T-helper 1 cell (primary cell): ENCODE data around the gene TEP1.
"Not testable (repeated sequence)": the region's sequence is repeated elsewhere in the genome, so short reads cannot be mapped to it uniquely, and the experiment has no call there.

Experiments used
- DNase-seq, 5 donors: peaks; one replicate each; pipeline ENCODE4 v3.0.0-alpha.2; 2012 to 2020

The TEP1 gene

DNA sequence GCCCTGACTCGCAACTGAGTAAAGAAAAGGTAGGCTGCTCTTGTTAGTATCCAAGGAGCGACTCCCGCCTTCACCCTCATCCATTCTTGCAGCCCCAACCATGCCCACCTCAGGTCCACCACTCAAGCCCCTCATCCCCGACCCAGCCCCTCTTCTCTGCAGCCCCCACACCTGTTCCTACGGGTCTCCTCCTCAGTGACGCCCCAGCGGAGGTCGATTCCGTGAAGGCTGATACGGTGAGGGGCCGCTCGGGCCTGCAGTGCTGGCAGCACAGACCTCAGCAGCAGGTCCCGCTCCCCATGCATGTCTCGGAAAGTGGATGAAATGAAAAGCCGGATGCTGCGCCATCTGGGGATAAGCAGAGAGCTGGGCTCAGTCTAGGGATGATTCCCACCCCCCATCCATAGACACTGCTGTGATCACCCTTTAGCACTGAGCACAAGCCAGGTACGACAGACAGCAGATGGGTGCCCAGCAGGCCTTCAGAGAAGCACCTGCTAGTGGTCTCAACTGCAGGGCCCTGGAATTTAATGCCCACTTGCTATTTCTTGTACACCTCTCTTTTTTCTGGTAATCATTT lies 26.9 kb downstream of the TEP1 start:
- no peak for DNase-seq

DNA sequence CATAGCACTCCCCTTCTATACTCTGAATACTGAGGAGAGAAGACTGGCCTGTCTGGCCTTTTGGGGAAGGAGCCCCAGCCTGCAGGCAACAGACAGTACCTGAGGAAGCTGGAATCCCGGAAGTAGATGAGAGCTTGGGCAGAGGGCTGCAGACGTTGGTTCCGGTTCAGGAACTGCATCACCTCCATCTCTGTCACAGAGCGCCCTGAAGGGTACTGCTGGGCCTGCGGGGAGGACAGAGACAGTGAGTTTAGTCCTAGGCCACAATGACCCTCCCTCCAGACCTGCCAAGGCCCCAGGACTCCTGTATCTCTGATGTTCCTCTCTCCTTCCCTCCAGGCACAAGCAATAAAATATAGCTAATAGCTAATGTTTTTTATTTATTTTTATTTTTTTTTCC lies 28.4 kb downstream of the TEP1 start:
- no peak for DNase-seq

DNA sequence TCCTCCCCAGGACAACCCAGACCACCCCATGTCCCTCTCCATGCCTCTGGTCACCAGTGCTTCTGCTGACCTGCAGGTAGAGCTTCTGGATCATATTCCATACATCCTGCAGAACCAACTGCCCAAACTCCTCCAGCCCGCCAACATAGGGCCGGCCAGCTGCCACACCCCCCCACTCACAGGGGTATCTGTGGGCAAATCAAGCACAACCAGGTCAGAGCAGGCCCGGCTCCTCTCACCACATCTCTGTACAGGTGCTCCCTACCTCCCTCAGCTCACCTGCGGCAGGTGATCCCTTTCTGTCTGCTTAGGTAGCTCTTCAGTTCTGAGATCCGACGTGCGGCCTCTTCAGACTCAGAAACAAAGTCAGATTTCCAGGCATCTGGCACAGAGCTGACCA lies 29.0 kb downstream of the TEP1 start:
- DNase-seq = no peak

DNA sequence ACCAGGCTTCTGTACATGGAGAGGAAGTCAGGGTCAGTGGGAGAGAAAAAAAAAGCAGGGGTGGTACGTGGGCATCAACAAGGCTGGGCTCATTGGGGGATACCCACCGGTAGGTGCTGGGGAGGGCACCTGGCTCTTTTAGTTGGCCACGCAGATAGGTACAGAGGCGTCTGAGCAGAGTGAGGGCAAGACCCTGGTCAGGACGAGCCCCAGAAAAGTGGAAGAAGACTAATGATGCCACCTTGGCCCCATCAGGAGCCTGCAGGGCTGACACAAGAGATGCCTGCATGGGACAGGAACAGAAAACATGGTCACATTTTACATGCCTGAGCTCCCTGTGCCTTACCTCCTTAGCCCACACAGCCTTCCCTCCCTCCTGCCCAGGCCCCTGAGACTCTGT lies 29.7 kb downstream of the TEP1 start:
- no peak for DNase-seq

DNA sequence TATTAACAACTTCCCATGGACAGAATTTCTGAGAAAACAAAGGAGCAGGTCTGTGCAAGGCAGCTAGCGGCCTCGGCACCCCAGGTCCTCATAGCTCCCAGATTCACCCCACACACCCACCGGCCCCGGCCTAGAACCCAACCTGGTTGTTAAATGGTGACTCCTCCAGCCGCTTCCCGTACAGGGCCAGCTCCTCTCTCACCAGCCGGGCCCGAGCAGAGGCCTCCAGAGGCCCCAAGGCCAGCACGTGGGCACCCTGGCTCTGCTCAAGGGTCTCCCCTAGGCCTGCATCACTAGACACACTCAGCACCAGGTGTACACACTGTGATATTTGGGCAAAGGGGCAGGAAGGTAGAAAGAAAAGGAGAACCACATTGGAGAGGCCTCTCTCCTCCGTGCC lies 30.3 kb downstream of the TEP1 start:
- DNase-seq = no peak

DNA sequence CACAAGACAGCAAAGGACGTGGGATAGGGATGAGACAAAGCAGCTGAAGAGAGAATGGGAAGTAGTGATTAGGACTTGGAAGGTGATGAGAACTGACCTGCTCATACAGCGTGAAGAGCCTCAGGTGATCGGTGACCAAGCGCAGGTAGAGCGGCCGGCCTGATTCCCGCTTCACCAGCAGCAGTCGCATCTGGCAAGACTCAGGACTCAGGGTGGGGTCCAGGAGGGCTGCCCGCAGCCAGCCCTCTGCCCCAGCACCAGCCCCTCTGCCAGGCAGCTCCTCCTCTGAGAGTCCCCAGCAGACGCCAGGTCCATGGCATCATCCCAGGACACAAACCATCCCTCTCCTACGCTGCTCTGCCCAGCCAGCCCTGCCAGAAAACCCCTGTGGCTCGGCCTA lies 30.8 kb downstream of the TEP1 start:
- DNase-seq = no peak

DNA sequence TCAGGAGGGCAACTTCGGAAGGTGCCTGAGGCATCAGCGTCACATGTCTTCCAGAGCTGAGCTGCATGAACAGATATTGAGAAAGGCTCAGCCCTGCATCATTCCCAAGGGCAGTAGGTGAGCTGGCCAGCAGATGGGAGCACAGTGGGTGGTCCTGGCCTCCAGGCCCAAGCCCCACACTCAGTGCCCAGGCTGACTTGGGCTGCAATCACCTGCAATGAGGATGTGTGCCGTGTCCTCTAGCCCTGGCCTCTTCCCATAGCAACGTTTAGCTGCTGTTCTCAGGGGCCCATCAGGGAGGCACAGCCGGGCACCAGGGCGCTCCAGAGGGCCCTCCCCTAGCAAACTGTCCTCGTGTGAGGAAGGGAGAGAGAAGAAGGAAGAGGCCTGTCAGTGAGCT lies 32.0 kb downstream of the TEP1 start:
- DNase-seq = no peak

DNA sequence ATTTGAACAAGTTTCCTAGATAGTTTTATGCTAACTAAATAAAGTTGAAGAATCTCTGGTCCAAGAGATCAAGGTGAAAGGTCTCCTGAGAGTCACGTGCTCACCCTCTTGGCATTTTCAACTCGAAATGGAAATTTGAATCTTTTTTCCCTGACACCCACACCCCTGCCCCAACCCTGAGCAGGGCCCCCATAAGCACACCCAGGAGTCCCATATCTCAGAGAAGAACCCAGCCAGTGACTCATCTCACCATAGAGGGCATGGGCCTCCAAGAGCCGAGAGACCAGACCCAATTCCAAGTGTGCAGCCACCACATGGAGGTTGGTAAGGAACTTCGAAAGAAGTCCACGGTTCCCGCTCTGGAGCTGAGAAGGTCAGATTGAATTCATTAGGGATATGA lies 32.6 kb downstream of the TEP1 start:
- DNase-seq = no peak

DNA sequence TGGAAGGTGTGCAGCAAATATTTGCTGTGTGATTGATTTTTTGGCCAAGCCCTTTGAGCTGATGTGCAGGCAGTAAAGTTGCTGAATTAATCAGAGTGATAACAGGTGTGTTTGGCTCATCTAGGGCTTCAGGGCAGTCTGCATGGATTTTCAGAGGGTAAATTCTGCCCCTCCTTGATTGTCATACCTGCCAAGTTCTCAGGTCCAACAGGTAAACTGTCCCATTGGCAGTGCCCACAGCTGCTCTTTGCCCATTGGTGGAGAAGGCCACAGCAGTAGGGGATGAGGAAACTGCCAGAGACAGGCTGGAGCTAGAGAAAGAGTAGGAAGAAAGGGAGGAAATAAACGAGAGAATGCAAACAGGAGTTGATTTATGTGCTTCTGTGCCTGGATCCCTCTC lies 33.6 kb downstream of the TEP1 start:
- DNase-seq = no peak

DNA sequence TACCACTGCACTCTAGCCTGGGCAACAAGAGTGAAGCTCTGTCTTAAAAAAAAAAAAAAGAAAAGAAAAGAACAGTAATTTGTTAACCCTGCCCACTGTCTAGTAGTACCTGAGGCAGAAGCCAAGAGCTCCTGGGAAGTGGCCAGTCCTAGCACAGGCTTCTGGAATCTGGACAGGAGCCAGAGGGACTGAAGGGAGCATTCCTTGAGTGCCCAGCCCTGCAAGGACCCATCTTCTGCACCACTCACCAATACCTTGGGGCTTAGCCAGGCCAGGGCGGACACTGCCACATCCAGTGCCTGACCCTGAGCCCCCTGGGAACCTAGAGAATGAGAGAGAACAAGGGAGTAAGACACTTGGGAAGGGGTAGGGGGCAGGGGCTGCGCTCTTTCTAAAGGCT lies 36.1 kb downstream of the TEP1 start:
- no peak for DNase-seq

DNA sequence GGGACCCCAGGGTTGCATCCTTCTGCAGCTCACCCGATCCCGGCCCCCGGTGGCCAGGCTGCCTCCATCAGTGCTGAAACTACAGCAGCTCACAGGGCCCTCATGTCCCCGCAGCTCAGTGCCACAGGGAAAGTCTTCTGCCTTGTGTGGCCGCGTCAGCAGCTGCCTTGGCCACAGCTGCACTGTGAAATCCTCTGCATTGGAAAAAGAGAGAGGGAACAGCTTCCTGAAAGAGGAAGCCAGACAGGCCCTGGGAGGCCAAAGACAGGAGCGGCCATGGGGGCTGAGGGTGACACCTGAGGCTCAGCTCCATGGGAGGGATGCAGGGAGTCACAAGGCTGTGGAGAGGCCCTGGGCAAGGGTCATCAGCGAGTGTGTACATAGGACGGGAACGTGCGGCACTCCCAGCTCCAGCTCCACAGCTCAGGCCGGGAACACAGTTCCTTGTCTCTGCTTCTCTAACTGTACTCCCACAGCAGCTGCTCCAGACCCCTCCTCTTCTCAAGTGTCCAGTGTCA lies 37.2 kb downstream of the TEP1 start:
- no peak for DNase-seq

DNA sequence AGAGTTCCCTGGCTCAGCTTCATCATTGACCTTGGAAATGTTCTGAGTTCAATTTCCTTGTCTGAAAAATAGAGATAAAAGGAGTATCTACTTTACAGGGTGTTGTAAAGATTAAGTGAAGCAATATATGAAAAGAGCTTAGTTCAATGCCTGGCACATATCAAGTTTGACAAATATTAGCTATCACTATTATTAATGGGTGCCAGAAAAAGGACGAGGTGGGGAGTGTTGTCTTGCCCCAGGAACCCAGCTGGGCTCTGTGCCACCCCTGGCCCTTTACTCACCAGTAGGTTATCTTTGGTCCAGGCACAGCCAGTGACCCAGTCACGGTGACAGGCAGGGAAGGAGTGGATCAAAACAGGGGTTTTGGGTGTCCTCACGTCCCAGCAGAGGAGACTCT lies 37.8 kb downstream of the TEP1 start:
- DNase-seq = no peak

DNA sequence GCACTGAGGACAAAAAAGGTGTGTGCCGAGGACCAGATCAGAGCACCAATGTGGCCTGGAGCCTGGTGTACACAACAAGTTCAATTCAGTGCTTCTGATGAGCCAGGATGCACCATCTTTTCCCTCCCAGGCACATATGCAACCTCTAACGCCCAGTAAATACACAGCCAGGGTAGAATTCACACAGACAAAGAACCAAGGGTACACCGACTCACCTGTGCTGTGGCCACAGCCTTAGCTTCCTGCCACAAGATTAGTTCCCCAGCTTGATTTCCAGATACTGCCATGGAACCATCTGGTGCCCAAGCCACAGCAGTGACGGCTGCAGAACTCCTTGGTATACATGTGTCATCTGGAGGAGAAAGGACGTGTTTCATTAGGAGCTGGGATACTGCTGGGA lies 40.5 kb downstream of the TEP1 start:
- DNase-seq = no peak

DNA sequence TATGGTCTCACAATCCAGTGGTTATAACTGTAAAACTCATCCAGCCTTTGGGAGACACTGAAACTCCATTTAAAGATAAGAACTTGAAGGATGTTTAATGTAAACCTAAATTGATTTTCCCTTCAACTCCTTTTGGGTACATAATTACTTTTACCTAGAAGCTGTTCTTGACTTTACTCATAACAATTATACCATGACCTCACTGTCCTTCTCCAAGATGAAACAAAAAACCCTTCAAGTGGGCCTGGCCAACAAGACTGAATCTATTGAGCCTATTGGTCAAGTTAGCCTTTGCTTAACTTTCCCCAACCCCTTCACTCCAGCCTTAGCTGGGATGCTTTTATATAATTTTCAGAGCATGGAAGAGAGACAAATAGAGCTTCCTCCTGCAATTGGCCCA lies 47.4 kb downstream of the TEP1 start:
- DNase-seq = no peak

DNA sequence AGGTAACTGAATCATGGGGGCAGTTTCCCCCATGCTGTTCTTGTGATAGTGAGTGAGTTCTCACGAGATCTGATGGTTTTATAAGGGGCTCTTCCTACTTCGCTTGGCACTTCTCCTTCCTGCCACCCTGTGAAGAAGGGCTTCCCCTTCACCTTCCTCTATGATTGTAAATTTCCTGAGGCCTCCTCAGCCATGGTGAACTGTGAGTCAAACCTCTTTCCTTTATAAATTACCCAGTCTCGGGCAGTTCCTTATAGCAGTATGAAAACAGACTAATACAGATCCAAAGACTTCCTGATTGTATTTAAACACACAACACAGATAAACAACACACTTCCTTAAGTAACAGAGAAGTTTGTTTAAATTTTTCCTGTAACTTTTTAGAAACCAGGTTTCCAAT lies 54.8 kb downstream of the TEP1 start:
- not testable (repeated sequence) for DNase-seq

DNA sequence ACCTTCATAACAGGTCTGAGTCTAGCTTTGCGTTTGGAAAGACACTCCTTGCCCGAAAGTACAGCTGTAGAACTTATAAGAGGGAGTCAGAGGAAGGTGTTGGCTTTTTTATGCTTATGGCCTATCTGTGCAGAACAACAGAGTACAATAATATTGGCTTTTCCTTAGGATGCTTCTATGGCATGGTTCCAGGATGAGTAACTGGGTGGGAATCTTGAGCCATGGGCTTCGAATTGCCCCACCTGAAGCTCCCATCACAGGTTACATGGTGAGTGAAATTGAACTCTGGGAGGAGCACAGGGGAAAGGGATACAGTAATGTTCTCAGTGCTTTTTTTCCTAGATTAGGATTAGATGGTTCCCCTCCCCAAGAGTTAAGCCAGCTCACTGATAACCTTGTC lies 56.9 kb downstream of the TEP1 start:
- no peak for DNase-seq

DNA sequence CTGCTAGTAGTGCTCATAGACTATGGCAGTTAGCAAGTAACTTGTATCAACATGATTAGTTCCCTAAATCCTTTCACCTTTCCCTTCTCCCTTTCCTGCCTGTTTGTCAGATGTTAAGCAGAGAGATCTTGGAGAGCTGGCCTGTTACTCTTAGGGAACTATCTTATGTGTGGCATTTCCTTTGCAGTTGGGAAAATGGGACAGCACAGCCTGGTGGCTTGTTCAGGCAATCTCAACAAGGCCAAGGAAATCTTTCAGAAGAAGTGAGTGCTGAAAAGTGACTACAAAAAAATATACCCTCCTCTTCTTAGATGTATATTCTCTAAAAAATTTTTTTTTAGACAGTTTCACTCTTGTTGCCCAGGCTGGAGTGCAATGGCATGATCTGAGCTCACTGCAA lies 62.4 kb downstream of the TEP1 start:
- no peak for DNase-seq

DNA sequence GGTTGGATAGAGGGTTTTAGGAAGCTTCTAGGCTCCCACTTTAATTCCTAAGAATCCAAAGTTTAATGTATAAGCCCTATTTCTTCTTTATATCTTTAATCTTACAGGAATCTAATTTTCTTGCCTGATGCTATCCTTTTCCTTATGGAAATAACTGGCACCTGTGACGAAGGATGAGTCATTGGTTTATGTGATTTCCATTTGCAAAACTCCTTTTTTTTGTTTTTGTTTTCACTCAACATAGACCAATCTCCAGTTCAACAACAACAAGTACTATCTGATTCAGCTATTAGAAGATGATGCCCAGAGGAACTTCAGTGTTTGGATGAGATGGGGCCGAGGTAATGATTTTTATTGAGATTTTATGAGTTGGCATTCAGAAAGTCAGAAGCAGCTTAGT lies 63.0 kb downstream of the TEP1 start:
- no peak for DNase-seq

DNA sequence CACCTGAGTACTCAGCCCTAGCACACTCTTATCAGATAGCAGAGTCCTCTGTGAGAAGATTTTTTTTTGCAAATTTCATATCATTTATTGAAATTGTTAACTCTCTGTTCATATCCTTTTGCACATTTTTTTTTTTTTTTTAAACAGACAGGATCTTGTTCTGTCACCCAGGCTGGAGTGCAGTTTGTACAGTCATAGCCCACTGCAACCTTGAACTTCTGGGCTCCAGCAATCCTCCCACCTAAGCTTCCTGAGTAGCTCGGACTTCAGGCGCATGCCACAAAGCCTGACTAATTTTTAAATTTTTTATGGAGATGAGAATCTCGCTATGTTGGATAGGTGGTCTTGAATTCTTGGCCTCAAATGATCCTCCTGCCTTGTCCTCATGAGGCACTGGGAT lies 65.6 kb downstream of the TEP1 start:
- DNase-seq = no peak

DNA sequence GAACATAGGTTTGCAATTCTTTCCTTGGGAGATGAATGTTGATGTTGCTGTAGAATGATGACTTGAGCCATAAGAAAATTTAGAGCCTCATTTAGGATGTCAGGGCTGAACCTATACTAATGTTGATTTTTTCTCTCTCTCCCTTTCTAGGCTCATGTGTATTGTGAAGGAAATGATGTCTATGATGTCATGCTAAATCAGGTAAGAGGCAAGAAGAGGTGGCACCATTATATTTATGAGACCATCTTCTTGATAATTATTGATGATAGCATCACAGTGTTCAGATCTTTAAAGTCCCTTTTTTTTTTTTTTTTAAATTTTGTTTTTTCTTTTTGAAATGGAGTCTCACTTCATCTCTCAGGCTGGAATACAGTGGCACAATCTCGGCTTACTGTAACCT lies 66.6 kb downstream of the TEP1 start:
- no peak for DNase-seq

DNA sequence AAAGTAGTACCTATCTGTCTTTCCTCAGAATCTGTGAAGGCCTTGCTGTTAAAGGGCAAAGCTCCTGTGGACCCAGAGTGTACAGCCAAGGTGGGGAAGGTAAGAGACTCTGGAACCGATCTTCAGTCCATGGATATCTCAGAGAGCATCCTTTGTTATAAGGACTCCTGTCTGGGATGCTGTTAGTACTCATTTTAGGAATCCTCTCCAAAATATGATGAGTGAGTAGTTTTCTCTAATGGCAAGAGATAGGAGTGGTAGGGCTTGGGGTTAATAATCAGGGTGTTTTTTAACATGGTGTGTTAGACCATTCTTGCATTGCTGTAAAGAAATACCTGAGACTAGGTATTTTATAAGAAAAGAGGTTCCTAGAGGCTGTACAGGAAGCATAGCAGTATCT lies 67.9 kb downstream of the TEP1 start:
- no peak for DNase-seq

DNA sequence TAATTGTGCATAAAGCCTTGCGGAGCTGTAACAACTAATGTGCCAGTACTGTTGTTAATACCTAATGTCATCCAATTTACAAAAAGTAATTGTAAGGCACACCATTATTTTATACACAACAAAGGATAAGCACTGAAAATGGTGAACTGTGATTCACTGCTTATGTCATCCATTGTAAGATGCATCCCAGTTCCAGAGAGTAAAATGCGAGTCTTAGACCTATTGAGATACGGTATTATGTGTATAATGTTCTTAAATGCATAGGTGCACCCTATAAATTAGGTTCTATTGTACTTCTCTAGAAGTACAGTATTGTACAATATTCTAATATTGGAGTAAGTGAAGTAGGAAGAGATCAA lies 69.5 kb downstream of the TEP1 start:
- no peak for DNase-seq

DNA sequence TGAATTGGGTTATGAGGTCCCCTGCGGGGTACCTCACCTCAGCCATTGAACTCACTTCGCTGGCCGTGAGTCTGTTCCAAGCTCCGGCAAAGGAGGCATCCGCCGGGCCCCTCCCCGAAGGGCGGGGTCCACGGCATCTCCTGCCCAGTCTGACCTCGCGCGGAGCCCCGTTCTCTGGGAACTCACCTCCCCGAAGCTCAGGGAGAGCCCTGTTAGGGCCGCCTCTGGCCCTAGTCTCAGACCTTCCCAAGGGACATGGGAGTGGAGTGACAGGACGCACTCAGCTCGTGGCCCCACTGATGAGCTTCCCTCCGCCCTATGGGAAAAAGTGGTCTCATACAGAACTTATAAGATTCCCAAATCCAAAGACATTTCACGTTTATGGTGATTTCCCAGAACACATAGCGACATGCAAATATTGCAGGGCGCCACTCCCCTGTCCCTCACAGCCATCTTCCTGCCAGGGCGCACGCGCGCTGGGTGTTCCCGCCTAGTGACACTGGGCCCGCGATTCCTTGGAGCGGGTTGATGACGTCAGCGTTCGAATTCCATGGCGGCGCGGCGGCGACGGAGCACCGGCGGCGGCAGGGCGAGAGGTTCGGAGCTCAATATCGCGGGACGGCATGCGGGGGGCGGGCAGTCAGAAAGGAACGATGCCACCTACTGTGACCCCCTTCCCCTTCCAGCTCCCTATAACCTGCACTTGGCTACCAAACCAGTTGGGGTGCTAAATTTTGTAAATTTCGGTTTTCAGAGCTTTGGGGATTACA lies 70.0 kb downstream of the TEP1 start, which contains the start of gene PARP2:
PARP2 (plus strand) TSS at position 544 of the 770 bp plus-strand sequence; CDS start at position 551, 7 bp downstream.
- peak; percentile 85 to 97 (median 87) for DNase-seq

DNA sequence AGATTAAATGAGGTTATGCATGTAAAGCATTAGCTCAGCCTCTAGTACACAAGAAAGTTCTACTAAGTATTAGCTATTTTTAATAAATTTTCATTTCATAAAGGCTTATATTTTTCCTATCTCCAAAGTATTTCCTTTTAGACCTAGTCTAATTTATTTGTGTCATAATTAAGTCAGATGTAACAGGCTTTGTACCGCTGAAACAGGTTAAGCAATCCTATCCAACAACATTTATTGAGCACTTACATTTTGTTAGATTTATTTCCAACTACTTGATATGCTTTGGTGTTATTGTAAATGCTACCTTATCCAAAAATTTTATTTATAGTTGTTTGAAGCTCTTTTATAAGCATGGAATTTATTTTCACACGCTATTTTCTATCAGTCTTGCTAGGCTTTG lies 71.7 kb downstream of the TEP1 start:
- DNase-seq = no peak

DNA sequence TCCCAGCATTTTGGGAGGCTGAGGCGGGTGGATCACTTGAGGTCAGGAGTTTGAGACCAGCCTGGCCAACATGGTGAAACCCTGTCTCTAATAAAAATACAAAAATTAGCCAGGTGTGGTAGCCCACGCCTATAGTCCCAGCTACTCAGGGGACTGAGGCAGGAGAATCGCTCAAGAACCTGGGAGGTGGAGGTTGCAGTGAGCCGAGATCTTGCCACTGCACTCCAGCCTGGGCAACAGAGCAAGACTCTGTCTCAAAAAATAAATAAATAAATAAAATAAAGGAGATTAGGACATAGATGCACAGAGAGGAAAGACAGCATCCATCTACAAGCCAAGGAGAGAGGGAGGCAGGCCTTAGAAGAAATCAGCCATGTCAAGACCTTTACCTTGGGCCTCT lies 72.3 kb downstream of the TEP1 start:
- not testable (repeated sequence) for DNase-seq
